ENCODE measurements around the gene NR6A1.
"Not testable (repeated sequence)": the region's sequence is repeated elsewhere in the genome, so short reads cannot be mapped to it uniquely, and the experiment has no call there.

Gene NR6A1

DNA sequence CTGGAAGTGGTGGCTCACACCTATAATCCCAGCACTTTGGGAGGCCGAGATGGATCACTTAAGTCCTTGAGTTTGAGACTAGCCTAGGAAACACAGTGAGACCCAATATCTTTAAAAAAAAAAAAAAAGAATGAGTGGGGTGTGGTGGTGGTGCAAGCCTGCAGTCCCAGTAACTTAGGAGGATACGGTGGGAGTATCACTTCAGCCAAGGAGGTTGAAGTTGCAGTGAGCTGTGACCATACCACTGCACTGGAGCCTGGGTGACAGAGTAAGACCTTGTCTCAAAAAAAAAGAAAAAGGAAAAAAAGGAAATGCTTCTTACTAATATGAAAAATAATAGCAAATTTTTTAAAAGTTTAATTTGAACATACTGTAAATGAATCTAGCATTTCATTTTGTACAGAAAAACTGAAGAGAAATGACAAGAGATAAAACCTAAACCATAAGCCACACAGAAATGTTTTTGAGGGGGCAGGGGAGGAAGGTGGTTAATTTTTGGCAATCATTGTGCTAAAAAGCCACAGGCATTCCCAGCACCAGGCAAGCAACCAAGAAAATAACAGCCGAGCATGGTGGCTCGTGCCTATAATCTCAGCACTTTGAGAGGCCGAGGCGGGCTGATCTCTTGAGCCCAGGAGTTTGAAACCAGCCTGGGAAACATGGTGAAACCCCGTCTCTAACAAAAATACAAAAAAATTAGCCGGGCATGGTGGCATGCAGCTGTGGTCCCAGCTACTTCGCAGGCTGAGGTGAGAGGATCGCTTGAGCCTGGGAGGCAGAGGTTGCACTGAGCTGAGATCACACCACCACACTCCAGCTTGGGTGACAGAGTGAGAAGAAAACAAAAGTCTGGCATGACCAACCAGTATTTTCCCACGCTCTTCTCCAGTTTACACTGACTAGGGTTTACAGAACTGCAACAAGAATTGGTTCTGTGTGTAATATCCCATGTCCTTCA, 149.5 kb downstream of the NR6A1 start:
- Histone ChIP-seq H3K36me3 (no peaks in the 10 kb centered on the region), H3K27me3 (no peaks in the 10 kb centered on the region), H3K4me3 (no peak overlapping the region), H3K9me3 (no peaks in the 10 kb centered on the region), H3K4me1 (no peaks in the 10 kb centered on the region), H3K27ac (no peak overlapping the region)
- TF ChIP-seq, protein P1, sequence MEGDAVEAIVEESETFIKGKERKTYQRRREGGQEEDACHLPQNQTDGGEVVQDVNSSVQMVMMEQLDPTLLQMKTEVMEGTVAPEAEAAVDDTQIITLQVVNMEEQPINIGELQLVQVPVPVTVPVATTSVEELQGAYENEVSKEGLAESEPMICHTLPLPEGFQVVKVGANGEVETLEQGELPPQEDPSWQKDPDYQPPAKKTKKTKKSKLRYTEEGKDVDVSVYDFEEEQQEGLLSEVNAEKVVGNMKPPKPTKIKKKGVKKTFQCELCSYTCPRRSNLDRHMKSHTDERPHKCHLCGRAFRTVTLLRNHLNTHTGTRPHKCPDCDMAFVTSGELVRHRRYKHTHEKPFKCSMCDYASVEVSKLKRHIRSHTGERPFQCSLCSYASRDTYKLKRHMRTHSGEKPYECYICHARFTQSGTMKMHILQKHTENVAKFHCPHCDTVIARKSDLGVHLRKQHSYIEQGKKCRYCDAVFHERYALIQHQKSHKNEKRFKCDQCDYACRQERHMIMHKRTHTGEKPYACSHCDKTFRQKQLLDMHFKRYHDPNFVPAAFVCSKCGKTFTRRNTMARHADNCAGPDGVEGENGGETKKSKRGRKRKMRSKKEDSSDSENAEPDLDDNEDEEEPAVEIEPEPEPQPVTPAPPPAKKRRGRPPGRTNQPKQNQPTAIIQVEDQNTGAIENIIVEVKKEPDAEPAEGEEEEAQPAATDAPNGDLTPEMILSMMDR (IDR thresholded peaks at IDR 0.05): no peak
- DNase-seq: no peak
- intact Hi-C loops (cut with DNase I; ENCODE audit: low total_unique reads): no loop called here

DNA sequence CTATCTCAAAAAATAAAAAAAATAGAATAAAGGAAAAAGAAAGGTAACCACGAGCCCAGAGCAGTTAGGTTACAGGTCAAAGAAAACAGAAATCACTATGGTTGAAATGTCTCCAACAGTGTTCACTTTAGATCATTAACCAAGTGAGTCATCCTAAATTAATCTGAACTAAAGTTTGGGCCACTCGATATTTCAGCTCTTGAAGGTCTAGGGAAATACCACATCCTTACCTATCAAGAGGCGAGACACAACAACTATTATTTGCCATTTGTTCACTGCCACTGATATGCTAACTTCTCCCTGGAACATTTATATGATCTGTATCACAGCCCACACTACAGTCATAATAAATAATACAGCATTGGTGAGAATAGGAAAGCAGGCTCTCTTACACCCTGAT, 152.6 kb downstream of the NR6A1 start:
- Histone ChIP-seq H3K4me1 (no peaks in the 10 kb centered on the region), H3K36me3 (no peaks in the 10 kb centered on the region), H3K9me3 (no peaks in the 10 kb centered on the region), H3K4me3 (no peak overlapping the region), H3K27me3 (no peaks in the 10 kb centered on the region), H3K27ac (no peak overlapping the region)
- intact Hi-C loops (cut with DNase I; ENCODE audit: low total_unique reads): no loop called here
- DNase-seq: no peak
- TF ChIP-seq, protein P1 (IDR thresholded peaks at IDR 0.05): no peak

DNA sequence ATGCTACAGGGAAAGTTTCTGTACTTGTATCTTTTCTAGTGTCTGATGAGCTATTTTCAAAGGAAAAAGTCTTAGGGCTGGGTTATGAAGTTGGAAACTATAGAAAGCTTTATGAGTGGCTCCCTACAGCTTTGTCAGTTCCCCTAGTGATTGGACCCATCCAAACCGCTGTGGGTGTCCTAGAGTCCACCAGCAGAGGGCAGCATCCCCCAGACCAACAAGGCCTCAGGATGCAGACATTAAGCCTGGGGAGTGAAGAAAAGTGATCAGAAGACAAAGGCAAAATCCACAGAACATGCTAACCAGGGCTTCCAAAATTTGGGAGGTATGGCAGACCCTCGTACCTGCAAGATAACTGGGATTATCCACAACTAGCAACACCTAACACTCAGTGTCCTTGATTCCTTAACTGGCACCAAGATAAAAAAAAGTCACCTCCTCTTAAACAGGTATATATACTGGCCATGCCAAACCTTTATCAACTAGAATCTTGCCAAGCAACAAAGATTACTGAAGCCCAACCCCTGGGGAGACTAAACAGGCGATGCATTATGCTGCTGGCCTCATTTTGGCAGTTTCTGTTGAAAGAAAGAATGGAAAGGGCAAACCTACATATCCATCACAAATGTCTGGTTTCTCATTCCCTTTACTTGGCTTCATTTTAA, 153.5 kb downstream of the NR6A1 start:
- peak; percentile 79 to 82 for DNase-seq
- intact Hi-C loops (cut with DNase I; ENCODE audit: low total_unique reads): loop anchor here (2.0 kb wide), 1 partner anchor 93 kb away; no protein-coding TSS in a partner anchor
- H3K27ac ChIP-seq: no peak overlapping the region
- no peaks in the 10 kb centered on the region for H3K9me3 ChIP-seq
- H3K4me1 ChIP-seq: no peaks in the 10 kb centered on the region
- H3K36me3 ChIP-seq: no peaks in the 10 kb centered on the region
- H3K27me3 ChIP-seq: peaks cover 0 to 2% of the 10 kb centered on the region in 2 donors
- TF ChIP-seq, protein P1 (IDR thresholded peaks at IDR 0.05): peak; percentile 87 to 91
- no peak overlapping the region for H3K4me3 ChIP-seq

DNA sequence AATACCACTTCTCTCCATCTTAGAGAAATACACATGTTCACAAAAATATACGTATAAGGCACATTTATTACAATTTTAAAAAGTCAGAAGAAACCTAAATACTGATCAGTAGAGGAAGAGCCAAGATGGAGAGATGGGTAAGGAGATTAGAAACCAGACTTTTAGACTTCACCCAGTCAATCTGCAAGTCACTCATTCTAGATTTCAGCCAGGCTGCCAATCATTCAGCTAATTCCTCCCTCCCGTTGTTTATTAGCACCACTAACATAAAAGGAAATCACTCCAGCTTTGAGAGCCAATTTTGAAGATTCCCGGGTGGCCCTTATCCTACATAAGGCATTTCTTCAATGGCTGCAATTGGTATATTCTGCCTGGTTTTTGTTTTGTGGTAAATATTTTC, 154.2 kb downstream of the NR6A1 start:
- Histone ChIP-seq H3K4me3 (no peak overlapping the region), H3K27me3 (peaks cover 0 to 2% of the 10 kb centered on the region in 2 donors), H3K36me3 (no peaks in the 10 kb centered on the region), H3K27ac (no peak overlapping the region), H3K9me3 (no peaks in the 10 kb centered on the region), H3K4me1 (no peaks in the 10 kb centered on the region)
- TF ChIP-seq, protein P1 (IDR thresholded peaks at IDR 0.05): no peak
- DNase-seq: no peak
- intact Hi-C loops (cut with DNase I; ENCODE audit: low total_unique reads): loop anchor here (2.0 kb wide), 1 partner anchor 94 kb away; no protein-coding TSS in a partner anchor

DNA sequence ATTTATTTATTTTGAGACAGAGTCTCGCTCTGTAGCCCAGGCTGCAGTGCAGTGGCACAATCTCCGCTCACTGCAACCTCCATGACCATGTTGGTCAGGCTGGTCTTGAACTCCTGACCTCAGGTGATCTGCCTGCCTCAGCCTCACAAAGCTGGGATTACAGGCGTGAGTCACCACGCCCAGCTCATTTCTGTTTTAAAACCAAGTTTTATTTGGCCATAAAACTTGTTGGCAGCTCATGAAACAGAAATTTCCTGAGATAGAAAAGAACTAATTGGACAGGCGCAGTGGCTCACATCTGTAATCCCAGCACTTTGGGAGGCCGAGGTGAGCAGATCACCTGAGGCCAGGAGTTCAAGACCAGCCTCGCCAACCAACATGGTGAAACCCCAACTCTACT, 155.3 kb downstream of the NR6A1 start:
- H3K36me3 ChIP-seq, DNase-seq, H3K9me3 ChIP-seq, H3K27ac ChIP-seq, H3K4me1 ChIP-seq, H3K27me3 ChIP-seq, H3K4me3 ChIP-seq: not testable (repeated sequence)
- intact Hi-C loops (cut with DNase I; ENCODE audit: low total_unique reads): loop anchor here (2.0 kb wide), 1 partner anchor 95 kb away; no protein-coding TSS in a partner anchor

All from tibial artery (tissue), 4 donors.